ENCODE measurements around the gene TMEM219.

- TF ChIP-seq CTCF (IDR thresholded peaks at IDR 0.05; ENCODE audit: extremely low read depth in 1 of 2, insufficient read depth in 1 of 2, low read depth in 1 of 2, low read length in 2 of 2) (no peak), FOS (IDR thresholded peaks at IDR 0.05; ENCODE audit: borderline replicate concordance, insufficient read depth, low read length) (no peak), POLR2A (IDR thresholded peaks at IDR 0.05; ENCODE audit: low read depth, low read length) (no peak)
These were observed 38.8 kb upstream of the TMEM219 start for GRCh38 chr16:29922986-29923501.
